COR-L47 (cell line): ENCODE data around the gene IFIT1B.
"Not testable (repeated sequence)": the region's sequence is repeated elsewhere in the genome, so short reads cannot be mapped to it uniquely, and the experiment has no call there.

Experiments
- DNase-seq: peaks from one replicate; lab custom pipeline; 2025; lab: John Stamatoyannopoulos, UW

IFIT1B gene

GRCh38 chr10:89382757-89383156 is 4.9 kb downstream of the IFIT1B start:
- DNase-seq = no peak

- no peak for DNase-seq
Measured at GRCh38 chr10:89384474-89385340, 6.9 kb downstream of the IFIT1B start.

GRCh38 chr10:89388806-89389205 is 10.9 kb downstream of the IFIT1B start:
- DNase-seq = no peak

DNA sequence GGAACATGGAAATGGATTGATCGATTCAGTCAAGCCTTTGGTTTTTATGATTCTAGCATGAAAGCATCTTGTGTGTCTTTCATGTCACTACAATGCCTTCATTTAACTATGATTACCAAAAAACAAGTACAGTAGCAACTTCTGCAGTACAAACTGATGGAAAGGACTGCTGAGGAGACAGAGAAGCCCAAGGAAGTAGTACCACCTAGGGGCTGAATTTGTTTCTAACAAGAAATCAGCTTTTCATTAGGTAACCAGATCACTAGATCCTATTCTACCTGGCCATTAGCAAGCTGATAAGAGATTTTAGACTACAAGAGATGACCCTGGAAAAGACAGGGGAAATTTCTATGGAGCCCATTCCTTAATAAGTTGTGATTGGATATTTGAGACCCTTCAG is 11.4 kb downstream of the IFIT1B start:
- DNase-seq = no peak

DNA sequence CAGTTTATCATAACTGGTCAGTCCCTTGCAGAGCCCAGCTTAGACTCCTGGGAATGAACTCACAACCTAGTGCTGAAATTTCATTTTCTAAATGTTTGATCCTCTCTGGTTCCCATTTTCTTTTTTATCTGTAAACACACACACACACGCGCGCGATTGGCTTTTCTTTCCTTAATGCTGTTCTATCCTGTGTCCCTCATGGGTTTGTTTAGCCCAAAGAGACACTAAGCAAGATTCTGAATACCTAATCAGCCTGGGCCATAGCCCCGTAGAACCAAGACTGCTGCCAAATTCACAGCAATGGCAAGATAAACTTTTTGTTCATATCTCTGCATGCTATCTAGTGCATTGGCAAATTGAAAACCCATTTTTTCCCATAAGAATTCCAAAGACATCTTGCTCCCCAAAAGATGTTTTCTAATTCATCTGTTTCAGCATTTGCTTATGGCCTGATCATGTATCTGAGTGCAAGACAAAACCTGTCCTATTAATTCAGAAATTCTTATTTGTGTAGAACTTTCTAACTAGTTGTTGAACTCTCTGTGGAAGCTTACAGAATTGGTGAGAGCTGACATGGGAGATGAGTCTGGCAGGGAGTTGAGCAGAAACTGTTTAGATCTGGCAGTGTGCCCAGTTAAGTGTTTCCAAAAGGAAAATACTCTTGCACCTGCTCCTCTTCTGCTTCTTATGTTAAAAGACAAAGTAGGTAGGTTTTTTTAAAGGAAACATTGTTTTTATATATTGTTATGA is 12.8 kb downstream of the IFIT1B start:
- peak; percentile 8 for DNase-seq

DNA sequence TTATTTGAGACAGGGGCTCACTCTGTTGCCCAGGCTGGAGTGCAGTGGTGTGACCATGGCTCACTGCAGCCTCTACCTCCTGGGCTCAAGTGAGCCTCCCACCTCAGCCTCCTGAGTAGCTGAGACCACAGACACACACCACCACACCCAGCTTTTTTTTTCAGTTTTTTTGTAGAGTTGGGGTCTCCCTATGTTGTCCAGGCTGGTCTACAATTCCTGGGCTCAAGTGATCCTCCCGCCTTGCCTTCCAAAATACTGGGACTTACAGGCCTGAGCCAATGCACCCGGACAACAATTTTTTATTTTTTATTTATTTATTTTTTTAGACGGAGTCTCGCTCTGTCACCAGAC is 13.3 kb downstream of the IFIT1B start:
- DNase-seq = not testable (repeated sequence)

DNA sequence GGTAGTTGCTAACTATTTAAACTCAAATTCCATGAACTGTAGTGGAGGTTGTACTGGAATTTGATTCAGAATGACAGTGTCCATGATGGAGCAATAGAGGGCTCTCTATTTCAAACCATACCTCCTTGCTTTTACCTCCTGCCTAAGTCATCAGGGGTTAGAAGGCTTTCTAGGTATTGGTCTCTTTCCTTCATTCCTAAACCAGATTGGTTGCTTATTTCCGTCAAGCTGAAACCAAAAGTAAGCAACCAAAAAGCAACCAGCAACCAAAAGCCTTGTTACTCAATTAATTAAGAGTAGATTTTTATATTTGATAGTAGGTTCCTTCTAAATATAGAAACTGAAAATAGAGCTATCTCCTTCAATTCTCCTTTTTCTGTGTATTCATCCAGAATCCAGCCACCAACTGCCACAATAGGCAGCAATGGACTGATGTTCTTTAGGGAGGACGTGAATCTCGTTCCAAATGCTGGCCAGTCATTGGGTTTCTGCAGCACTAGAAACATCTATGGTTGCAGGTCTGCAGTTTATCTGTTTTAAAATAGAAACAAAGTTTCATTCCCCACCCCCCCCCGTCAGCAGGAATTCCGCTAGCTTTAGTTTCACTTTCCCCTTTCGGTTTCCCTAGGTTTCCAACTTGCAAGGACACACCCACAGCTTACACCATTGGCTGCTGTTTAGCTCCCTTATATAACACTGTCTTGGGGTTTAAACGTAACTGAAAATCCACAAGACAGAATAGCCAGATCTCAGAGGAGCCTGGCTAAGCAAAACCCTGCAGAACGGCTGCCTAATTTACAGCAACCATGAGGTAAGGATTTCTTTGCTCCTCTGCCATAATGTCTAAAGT is 14.3 kb downstream of the IFIT1B start, which contains the start of gene IFIT1:
TSS of gene IFIT1 (plus strand) at position 717 of the 850 bp plus-strand sequence. CDS start at position 807, 90 bp downstream.
- peak; percentile 9 for DNase-seq

DNA sequence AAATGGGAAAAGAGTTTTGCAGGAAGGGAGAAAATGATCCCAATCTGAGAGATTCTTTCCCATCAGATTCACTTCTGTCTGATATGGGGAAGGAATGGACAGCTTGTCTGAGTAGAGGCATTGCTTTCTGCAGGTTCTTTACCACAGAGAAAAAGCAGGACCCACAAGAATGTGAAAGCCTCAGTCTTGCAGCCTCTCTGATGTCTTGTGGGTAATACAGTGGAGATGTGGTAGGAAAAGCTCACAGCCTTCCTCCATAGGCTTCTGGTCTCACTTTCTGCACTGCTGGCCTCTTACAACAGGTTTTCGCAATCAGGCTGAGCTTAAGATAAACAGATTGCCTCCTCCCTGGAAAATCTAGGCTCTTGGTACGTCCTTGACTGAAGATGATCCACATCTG is 15.1 kb downstream of the IFIT1B start:
- no peak for DNase-seq

DNA sequence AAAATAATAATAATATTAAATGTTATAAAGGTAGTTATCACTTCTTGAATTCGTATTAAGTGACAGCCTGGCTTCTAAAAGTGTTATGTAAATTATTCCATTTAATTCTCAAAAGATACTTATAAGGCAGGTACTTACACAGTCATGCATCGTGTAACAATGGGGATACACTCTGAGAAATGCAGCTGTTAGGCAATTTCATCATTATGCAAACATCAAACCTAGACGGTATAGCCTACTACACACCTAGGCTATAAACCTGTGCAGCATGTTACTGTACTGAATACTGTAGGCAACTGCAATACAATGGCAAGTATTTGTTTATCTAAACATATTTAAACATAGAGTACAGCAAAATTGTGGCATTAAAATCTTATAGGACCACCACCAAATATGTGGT is 16.0 kb downstream of the IFIT1B start:
- no peak for DNase-seq

GRCh38 chr10:89395141-89395540 is 17.3 kb downstream of the IFIT1B start:
- DNase-seq = no peak

DNA sequence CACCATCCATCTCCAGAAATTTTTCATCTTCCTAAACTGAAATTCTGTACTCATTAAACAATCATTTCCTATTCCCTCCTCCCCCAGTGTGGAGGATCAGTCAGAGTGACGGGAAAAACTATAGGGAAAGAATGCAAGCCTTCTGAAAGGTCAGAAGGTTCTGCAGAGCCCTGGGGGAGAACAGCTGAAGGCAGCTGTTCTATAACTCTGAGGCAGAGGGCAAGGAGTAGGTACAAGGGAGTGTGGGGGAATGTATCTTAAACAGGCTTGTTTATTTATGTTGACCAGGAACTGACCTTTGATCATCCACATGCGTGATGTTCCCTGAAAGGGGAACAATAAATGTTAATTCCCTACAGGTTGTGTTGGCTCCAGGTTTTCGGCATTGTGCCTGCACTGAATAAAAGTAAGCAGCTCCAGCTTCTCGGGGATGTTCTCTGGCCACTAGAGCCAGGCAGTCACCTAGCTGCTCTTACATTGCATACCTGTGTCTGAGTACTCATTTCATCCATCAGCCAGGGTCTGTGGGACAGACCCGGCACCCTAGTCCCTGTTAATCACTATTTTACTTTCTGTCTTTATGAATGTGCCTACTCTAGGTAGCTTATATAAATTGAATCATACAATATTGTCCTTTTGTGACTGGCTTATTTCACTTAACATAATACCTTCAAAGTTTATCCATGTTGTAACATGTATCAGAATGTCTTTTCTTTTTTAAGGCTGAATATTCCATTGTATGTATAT is 20.3 kb downstream of the IFIT1B start:
- no peak for DNase-seq

DNA sequence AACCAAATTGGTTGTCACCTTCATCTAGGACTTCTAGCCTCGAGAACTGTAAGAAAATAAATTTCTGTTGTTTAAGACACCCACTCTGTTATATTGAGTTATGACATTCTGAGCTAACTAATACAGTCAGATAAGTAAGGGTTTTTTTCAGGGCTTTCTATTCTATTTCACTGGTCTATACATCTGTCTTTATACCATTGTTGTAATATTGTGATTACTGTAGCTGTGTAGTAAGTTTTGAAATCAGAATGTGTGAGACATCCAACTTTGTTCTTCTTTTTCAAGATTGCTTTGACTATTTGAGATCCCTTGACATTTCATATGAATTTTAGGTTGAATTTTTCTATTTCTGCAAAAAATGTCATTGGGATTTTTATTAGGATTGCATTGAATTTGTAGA is 22.1 kb downstream of the IFIT1B start:
- no peak for DNase-seq

DNA sequence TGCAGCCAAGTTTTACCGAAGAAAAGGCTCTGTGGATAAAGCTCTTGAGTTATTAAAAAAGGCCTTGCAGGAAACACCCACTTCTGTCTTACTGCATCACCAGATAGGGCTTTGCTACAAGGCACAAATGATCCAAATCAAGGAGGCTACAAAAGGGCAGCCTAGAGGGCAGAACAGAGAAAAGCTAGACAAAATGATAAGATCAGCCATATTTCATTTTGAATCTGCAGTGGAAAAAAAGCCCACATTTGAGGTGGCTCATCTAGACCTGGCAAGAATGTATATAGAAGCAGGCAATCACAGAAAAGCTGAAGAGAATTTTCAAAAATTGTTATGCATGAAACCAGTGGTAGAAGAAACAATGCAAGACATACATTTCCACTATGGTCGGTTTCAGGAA is 25.2 kb downstream of the IFIT1B start:
- no peak for DNase-seq

GRCh38 chr10:89404104-89405047 is 26.5 kb downstream of the IFIT1B start:
- DNase-seq = no peak

DNA sequence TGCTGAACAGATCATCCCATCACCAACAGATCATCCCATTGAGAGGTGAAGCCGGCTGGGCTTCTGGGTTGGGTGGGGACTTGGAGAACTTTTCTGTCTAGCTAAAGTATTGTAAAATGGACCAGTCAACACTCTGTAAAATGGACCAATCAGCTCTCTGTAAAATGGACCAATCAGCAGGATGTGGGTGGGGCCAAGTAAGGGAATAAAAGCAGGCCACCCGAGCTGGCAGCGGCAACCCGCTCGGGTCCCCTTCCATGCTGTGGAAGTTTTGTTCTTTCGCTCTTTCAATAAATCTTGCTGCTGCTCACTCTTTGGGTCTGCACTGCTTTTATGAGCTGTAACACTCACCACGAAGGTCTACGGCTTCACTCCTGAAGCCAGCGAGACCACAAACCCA is 28.3 kb downstream of the IFIT1B start:
- DNase-seq = not testable (repeated sequence)

- not testable (repeated sequence) for DNase-seq
Measured at GRCh38 chr10:89407792-89408191, 29.9 kb downstream of the IFIT1B start.

GRCh38 chr10:89409282-89409681 is 31.4 kb downstream of the IFIT1B start:
- not testable (repeated sequence) for DNase-seq

GRCh38 chr10:89410551-89410950 is 32.7 kb downstream of the IFIT1B start:
- not testable (repeated sequence) for DNase-seq

GRCh38 chr10:89411135-89411534 is 33.3 kb downstream of the IFIT1B start:
- DNase-seq = not testable (repeated sequence)

GRCh38 chr10:89412276-89412675 is 34.4 kb downstream of the IFIT1B start:
- not testable (repeated sequence) for DNase-seq
